ENCODE measurements around the gene ANGPTL4. TPM values are rescaled to one million over a fixed set of nuclear protein-coding genes. Genes with fewer than 3 reads are reported as not detected.
"Not testable (repeated sequence)": the region's sequence is repeated elsewhere in the genome, so short reads cannot be mapped to it uniquely, and the experiment has no call there.

ANGPTL4 gene
- total RNA-seq, 2 experiments from 2014 or later: not detected

GRCh38 chr19:8373867-8374813, 10.2 kb downstream of the ANGPTL4 start:
- H3K4me1 ChIP-seq (ENCODE audit: insufficient read depth, low read length): peaks cover 11% of the 10 kb centered on the region
- no peak for TF ChIP-seq CTCF (IDR thresholded peaks at IDR 0.05)
- Mint-ChIP-seq H3K4me1 (ENCODE audit: low read depth) (peaks cover 7% of the 10 kb centered on the region), H3K9me3 (no peaks in the 10 kb centered on the region), H3K27ac (no peak overlapping the region), H3K4me3 (no peak overlapping the region), H3K36me3 (ENCODE audit: low read depth) (no peaks in the 10 kb centered on the region), H3K27me3 (no peaks in the 10 kb centered on the region)
- H3K9me3 ChIP-seq (ENCODE audit: control insufficient read depth in 1 of 2, insufficient read depth in 1 of 2, low read length in 2 of 2): no peaks in the 10 kb centered on the region
- H3K27ac ChIP-seq (ENCODE audit: low read depth in 1 of 2, low read length in 2 of 2): no peak overlapping the region
- H3K4me3 ChIP-seq (ENCODE audit: low read length): no peak overlapping the region
- peaks cover 0 to 1% of the 10 kb centered on the region in 2 experiments for H3K27me3 ChIP-seq (ENCODE audit: control insufficient read depth in 1 of 2, insufficient read depth in 2 of 2, low read length in 2 of 2)
- POLR2A ChIA-PET: no interaction called here
- DNase-seq: no peak
- intact Hi-C loops (cut with DNase I, micrococcal nuclease): no loop called here
- no peak for ATAC-seq (ENCODE audit: poor library complexity)
- CTCF ChIA-PET: interaction anchor here (0.6 kb wide), 1 partner anchor 484 kb away, joined by 3 read pairs; no protein-coding TSS in a partner anchor
- no peaks in the 10 kb centered on the region for H3K36me3 ChIP-seq (ENCODE audit: insufficient read depth, low read length)

GRCh38 chr19:8375766-8376165, 11.8 kb downstream of the ANGPTL4 start:
- H3K27me3 Mint-ChIP-seq; H3K9me3 Mint-ChIP-seq; H3K36me3 Mint-ChIP-seq (ENCODE audit: low read depth); CTCF ChIA-PET; H3K4me3 Mint-ChIP-seq; H3K4me3 ChIP-seq (ENCODE audit: low read length); intact Hi-C loops (cut with DNase I, micrococcal nuclease); H3K9me3 ChIP-seq (ENCODE audit: control insufficient read depth in 1 of 2, insufficient read depth in 1 of 2, low read length in 2 of 2); ATAC-seq (ENCODE audit: poor library complexity); H3K4me1 Mint-ChIP-seq (ENCODE audit: low read depth); H3K36me3 ChIP-seq (ENCODE audit: insufficient read depth, low read length); POLR2A ChIA-PET; H3K27ac ChIP-seq (ENCODE audit: low read depth in 1 of 2, low read length in 2 of 2); DNase-seq; H3K27me3 ChIP-seq (ENCODE audit: control insufficient read depth in 1 of 2, insufficient read depth in 2 of 2, low read length in 2 of 2); H3K27ac Mint-ChIP-seq: not testable (repeated sequence)
- peaks cover 11% of the 10 kb centered on the region for H3K4me1 ChIP-seq (ENCODE audit: insufficient read depth, low read length)

GRCh38 chr19:8376373-8376974, 12.5 kb downstream of the ANGPTL4 start:
- DNase-seq; POLR2A ChIA-PET; H3K27ac Mint-ChIP-seq; H3K27me3 ChIP-seq (ENCODE audit: control insufficient read depth in 1 of 2, insufficient read depth in 2 of 2, low read length in 2 of 2); H3K4me1 Mint-ChIP-seq (ENCODE audit: low read depth); H3K27ac ChIP-seq (ENCODE audit: low read depth in 1 of 2, low read length in 2 of 2); H3K4me3 ChIP-seq (ENCODE audit: low read length); H3K9me3 Mint-ChIP-seq; H3K27me3 Mint-ChIP-seq; H3K4me3 Mint-ChIP-seq; H3K9me3 ChIP-seq (ENCODE audit: control insufficient read depth in 1 of 2, insufficient read depth in 1 of 2, low read length in 2 of 2); ATAC-seq (ENCODE audit: poor library complexity); H3K36me3 ChIP-seq (ENCODE audit: insufficient read depth, low read length); H3K36me3 Mint-ChIP-seq (ENCODE audit: low read depth); intact Hi-C loops (cut with DNase I, micrococcal nuclease): not testable (repeated sequence)
- peaks cover 11% of the 10 kb centered on the region for H3K4me1 ChIP-seq (ENCODE audit: insufficient read depth, low read length)
- CTCF ChIA-PET: interaction anchor here (0.5 kb wide), 1 partner anchor 1007 kb away, joined by 3 read pairs; no protein-coding TSS in a partner anchor

GRCh38 chr19:8377598-8377997, 13.6 kb downstream of the ANGPTL4 start:
- ChIA-PET POLR2A (no interaction called here), CTCF (interaction anchor here (1.1 kb wide), 1 partner anchor 341 kb away, joined by 3 read pairs; no protein-coding TSS in a partner anchor)
- no peaks in the 10 kb centered on the region for H3K9me3 ChIP-seq (ENCODE audit: control insufficient read depth in 1 of 2, insufficient read depth in 1 of 2, low read length in 2 of 2)
- H3K4me3 ChIP-seq (ENCODE audit: low read length): no peak overlapping the region
- no peak overlapping the region for H3K4me3 Mint-ChIP-seq
- H3K27ac Mint-ChIP-seq: no peak overlapping the region
- ATAC-seq (ENCODE audit: poor library complexity) (no peak), DNase-seq (no peak)
- H3K4me1 Mint-ChIP-seq (ENCODE audit: low read depth): peaks cover 7% of the 10 kb centered on the region
- H3K27ac ChIP-seq (ENCODE audit: low read depth in 1 of 2, low read length in 2 of 2): no peak overlapping the region
- H3K27me3 ChIP-seq (ENCODE audit: control insufficient read depth in 1 of 2, insufficient read depth in 2 of 2, low read length in 2 of 2): no peaks in the 10 kb centered on the region
- H3K36me3 ChIP-seq (ENCODE audit: insufficient read depth, low read length): no peaks in the 10 kb centered on the region
- no peaks in the 10 kb centered on the region for H3K36me3 Mint-ChIP-seq (ENCODE audit: low read depth)
- TF ChIP-seq CTCF (IDR thresholded peaks at IDR 0.05): no peak
- intact Hi-C loops (cut with DNase I, micrococcal nuclease): no loop called here
- H3K27me3 Mint-ChIP-seq: no peaks in the 10 kb centered on the region
- H3K4me1 ChIP-seq (ENCODE audit: insufficient read depth, low read length): peaks cover 11% of the 10 kb centered on the region
- no peaks in the 10 kb centered on the region for H3K9me3 Mint-ChIP-seq

- H3K4me3 Mint-ChIP-seq; H3K9me3 Mint-ChIP-seq; H3K4me3 ChIP-seq (ENCODE audit: low read length); ATAC-seq (ENCODE audit: poor library complexity); H3K27ac ChIP-seq (ENCODE audit: low read depth in 1 of 2, low read length in 2 of 2); H3K36me3 ChIP-seq (ENCODE audit: insufficient read depth, low read length); H3K27ac Mint-ChIP-seq; DNase-seq; CTCF ChIA-PET; H3K27me3 ChIP-seq (ENCODE audit: control insufficient read depth in 1 of 2, insufficient read depth in 2 of 2, low read length in 2 of 2); H3K4me1 Mint-ChIP-seq (ENCODE audit: low read depth); H3K27me3 Mint-ChIP-seq; H3K36me3 Mint-ChIP-seq (ENCODE audit: low read depth); POLR2A ChIA-PET; intact Hi-C loops (cut with DNase I, micrococcal nuclease); H3K9me3 ChIP-seq (ENCODE audit: control insufficient read depth in 1 of 2, insufficient read depth in 1 of 2, low read length in 2 of 2): not testable (repeated sequence)
- H3K4me1 ChIP-seq (ENCODE audit: insufficient read depth, low read length): peaks cover 11% of the 10 kb centered on the region
These were observed 15.4 kb downstream of the ANGPTL4 start for GRCh38 chr19:8379156-8379891.
